NB4 (cell line): Measurements from ENCODE around the gene SCN9A.

Source experiments
- MYC ChIP-seq: IDR thresholded peaks from 2 replicates; pipeline ENCODE4 v1.6.1; 2011; ENCODE audit warnings: low read depth, low read length
- POLR2A ChIP-seq: IDR thresholded peaks from 2 replicates; pipeline ENCODE4 v1.6.1; 2011; ENCODE audit warnings: mild to moderate bottlenecking; ENCODE audit not compliant: insufficient read length; ENCODE audit errors: extremely low read depth
- TF ChIP-seq, protein P1 (sequence below): IDR thresholded peaks from one replicate; pipeline ENCODE4 v1.5.1; 2012; ENCODE audit warnings: low read depth, low read length
- TF ChIP-seq, protein P2 (sequence below): IDR thresholded peaks from 2 replicates; pipeline ENCODE4 v1.6.1; 2011; ENCODE audit warnings: low read depth, low read length

DNA sequence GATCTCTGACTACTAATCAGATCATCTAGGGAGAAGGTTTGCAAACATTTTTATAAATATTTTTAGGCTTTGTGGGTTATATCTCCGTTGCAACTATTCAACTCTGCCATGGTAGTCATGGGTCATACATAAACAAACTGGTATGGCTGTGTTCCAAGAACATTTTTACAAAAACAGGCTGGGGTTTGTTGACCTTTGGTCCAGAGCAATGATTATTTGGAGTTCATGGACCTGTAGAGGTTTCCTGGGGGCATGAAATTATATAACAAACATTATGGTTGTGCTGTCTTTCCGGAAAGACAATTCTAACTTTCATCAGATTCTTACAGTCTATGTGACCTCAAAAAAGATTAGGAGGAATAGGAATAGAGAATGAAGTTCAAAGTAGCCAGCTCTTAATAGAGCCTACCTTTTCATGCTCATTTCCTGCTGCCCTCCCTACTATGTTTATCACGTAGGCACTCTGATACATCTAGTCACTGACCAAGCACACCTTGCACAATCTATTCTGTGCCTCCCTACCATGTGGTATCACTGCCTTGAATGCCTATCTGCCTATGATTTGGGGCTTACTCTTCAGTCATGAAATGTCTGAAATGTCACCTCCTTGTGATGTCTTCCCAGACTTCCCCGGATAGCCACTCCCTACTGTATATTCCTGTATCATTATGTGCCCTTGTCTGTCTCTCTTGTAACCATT, 145.6 kb downstream of the SCN9A start:
- TF ChIP-seq POLR2A (no peak), MYC (no peak)
- TF ChIP-seq, protein P1, sequence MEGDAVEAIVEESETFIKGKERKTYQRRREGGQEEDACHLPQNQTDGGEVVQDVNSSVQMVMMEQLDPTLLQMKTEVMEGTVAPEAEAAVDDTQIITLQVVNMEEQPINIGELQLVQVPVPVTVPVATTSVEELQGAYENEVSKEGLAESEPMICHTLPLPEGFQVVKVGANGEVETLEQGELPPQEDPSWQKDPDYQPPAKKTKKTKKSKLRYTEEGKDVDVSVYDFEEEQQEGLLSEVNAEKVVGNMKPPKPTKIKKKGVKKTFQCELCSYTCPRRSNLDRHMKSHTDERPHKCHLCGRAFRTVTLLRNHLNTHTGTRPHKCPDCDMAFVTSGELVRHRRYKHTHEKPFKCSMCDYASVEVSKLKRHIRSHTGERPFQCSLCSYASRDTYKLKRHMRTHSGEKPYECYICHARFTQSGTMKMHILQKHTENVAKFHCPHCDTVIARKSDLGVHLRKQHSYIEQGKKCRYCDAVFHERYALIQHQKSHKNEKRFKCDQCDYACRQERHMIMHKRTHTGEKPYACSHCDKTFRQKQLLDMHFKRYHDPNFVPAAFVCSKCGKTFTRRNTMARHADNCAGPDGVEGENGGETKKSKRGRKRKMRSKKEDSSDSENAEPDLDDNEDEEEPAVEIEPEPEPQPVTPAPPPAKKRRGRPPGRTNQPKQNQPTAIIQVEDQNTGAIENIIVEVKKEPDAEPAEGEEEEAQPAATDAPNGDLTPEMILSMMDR = no peak
- TF ChIP-seq, protein P2, sequence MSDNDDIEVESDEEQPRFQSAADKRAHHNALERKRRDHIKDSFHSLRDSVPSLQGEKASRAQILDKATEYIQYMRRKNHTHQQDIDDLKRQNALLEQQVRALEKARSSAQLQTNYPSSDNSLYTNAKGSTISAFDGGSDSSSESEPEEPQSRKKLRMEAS = no peak
